ENCODE measurements around the gene TCEA2.

DNA sequence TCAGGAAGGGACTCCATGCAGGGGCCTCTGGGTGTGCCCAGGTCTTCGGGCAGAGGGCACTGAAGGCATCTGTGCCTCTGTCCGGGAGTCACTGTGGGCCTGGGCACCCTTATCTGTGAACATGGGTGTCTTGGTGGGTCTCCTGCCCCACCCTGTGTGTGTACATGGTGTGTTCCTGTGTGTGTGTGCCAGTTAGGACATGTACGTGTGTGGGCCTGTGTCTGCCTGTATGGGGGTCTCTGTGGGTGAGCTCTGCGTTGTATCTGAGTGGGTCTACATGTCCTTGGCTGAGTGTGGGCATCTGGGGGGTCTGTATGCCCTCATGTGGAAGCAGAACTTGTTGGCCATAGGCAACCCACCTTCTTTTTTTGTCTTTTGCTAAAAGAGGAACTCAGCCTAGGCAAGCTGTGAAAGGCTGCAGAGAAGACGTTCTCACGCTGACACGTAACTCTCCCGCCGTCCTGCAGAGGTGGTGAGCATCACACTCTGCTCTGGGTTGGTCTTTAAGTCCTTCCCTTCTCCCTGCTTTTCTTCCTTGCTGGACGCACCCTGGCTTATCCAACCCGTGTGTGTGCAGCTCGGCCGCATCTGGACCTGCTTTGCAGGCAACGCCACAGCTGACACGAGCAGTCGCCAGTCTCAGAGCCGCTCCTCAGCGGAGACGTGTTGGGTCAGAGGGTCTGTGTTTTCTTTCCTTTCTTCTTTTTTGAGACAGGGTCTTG is 44.9 kb downstream of the TCEA2 start:
- TF ChIP-seq, protein P1, sequence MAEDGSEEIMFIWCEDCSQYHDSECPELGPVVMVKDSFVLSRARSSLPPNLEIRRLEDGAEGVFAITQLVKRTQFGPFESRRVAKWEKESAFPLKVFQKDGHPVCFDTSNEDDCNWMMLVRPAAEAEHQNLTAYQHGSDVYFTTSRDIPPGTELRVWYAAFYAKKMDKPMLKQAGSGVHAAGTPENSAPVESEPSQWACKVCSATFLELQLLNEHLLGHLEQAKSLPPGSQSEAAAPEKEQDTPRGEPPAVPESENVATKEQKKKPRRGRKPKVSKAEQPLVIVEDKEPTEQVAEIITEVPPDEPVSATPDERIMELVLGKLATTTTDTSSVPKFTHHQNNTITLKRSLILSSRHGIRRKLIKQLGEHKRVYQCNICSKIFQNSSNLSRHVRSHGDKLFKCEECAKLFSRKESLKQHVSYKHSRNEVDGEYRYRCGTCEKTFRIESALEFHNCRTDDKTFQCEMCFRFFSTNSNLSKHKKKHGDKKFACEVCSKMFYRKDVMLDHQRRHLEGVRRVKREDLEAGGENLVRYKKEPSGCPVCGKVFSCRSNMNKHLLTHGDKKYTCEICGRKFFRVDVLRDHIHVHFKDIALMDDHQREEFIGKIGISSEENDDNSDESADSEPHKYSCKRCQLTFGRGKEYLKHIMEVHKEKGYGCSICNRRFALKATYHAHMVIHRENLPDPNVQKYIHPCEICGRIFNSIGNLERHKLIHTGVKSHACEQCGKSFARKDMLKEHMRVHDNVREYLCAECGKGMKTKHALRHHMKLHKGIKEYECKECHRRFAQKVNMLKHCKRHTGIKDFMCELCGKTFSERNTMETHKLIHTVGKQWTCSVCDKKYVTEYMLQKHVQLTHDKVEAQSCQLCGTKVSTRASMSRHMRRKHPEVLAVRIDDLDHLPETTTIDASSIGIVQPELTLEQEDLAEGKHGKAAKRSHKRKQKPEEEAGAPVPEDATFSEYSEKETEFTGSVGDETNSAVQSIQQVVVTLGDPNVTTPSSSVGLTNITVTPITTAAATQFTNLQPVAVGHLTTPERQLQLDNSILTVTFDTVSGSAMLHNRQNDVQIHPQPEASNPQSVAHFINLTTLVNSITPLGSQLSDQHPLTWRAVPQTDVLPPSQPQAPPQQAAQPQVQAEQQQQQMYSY (CRISPR knock-in tag; IDR thresholded peaks at IDR 0.05), result no peak
- TF ChIP-seq REST (IDR thresholded peaks at IDR 0.05; ENCODE audit: borderline replicate concordance in 1 of 2, low read depth in 1 of 2, low read length in 2 of 2), result no peak
- TF ChIP-seq HNF4A (CRISPR knock-in tag; IDR thresholded peaks at IDR 0.05), result no peak
- no peak for TF ChIP-seq CTCF (CRISPR knock-in tag; IDR thresholded peaks at IDR 0.05)
- no peak for TF ChIP-seq RAD21 (CRISPR knock-in tag; IDR thresholded peaks at IDR 0.05)
- TF ChIP-seq RFXANK (CRISPR knock-in tag; IDR thresholded peaks at IDR 0.05), result no peak
